Adrenal gland (tissue), 12 donors: ENCODE measurements around the gene D2HGDH. TPM values are rescaled to one million over a fixed set of nuclear protein-coding genes. Genes with fewer than 3 reads are reported as not detected.
"Not testable (repeated sequence)": the region's sequence is repeated elsewhere in the genome, so short reads cannot be mapped to it uniquely, and the experiment has no call there.

Source experiments
- DNase-seq, 7 donors: peaks; one replicate each; pipeline ENCODE4 v3.0.0-alpha.2; 2019 to 2020
- H3K27ac ChIP-seq, 5 donors: fragments of 200-600 bp; sonication (generic) in 4 of 5; 1 replicate in 3 of 5; 2 replicates in 2 of 5; pipeline versions ENCODE4 v1.5.1 to v1.8.0; 2016 to 2020; ENCODE audit warnings: mild to moderate bottlenecking in 1 of 5
- H3K27me3 ChIP-seq: fragments of 200-600 bp; 2 replicates; pipeline ENCODE4 v1.8.0; 2021
- H3K36me3 ChIP-seq, 2 donors: fragments of 200-600 bp; replicated peaks in 1 of 2; 1 replicate in 1 of 2; 2 replicates in 1 of 2; pipeline versions ENCODE4 v1.5.1 to v1.8.0; 2018 to 2022
- H3K4me1 ChIP-seq, 2 donors: fragments of 200-600 bp; replicated peaks in 1 of 2; 1 replicate in 1 of 2; 2 replicates in 1 of 2; pipeline versions ENCODE4 v1.5.1 to v1.8.0; 2018 to 2021
- H3K4me3 ChIP-seq, 4 donors: fragments of 200-600 bp; sonication (generic) in 3 of 4; one replicate each; pipeline ENCODE4 v1.5.1; 2016 to 2018
- H3K9me3 ChIP-seq, 3 donors: fragments of 200-600 bp; sonication (generic) in 1 of 3; replicated peaks in 1 of 3; 1 replicate in 2 of 3; 2 replicates in 1 of 3; pipeline versions ENCODE4 v1.5.1 to v1.8.0; 2016 to 2021
- POLR2A ChIP-seq, 2 donors: fragments of 450-650 bp; IDR thresholded peaks; one replicate each; pipeline ENCODE4 v1.6.1; 2017; ENCODE audit warnings: antibody characterized with exemption in 2 of 2, mild to moderate bottlenecking in 2 of 2, moderate library complexity in 1 of 2
- WGBS, 4 donors: extraction: QIAGEN DNeasy Blood & Tissue Kit in 2 of 4; methylation state at CpG; one replicate each; pipeline versions ENCODE4 v1.1.5 to v1.1.7; 2013 to 2017; 5-methylcytosine and 5-hydroxymethylcytosine counted together
- intact Hi-C, 2 donors: fragments of 100-400 bp; cut with DNase I; formaldehyde crosslinking; loops; one replicate each; pipeline versions ENCODE4 v1.14.1 to v1.15.0; 2022 to 2023
- polyA plus RNA-seq, 3 donors: library from polyadenylated mRNA; stranded (reverse); fragments of 200-250 nt in 2 of 3; fragments of 350-450 nt in 1 of 3; fragmentation: Illumina TruSeq in 1 of 3; extraction: RNeasy Lipid Tissue Mini Kit (QIAGEN cat#74804) in 1 of 3; gene quantifications; one replicate each; pipeline ENCODE4 v1.2.3, GENCODE V29; 2013 to 2014
- total RNA-seq, 9 donors: library from RNA; depleted of rRNA in 4 of 9; stranded (reverse); fragments of >200 nt in 4 of 9; fragments of 120-200 nt in 1 of 9; fragmentation: NEBNext Ultra II Directional in 1 of 9; extraction: Animal tissue kit (Norgen Biotek cat#: 25700) in 1 of 9; gene quantifications; one replicate each; pipeline versions ENCODE4 v1.1.0 to v1.2.4, GENCODE V29; 2013 to 2023
- TF ChIP-seq, protein P1 (sequence below), 6 experiments: fragments of 450-650 bp in 4 of 6; fragments of 200-600 bp in 2 of 6; sonication (generic) in 1 of 6; IDR thresholded peaks; 1 replicate in 5 of 6; 2 replicates in 1 of 6; pipeline versions ENCODE4 v1.5.1 to v1.8.0; 2016 to 2021; ENCODE audit warnings: antibody characterized with exemption in 6 of 6, mild to moderate bottlenecking in 2 of 6, moderate library complexity in 1 of 6
- donor health status: healthy with polysubstance abuse.
- donor health status: Bipolar disorder and iron deficiency.
- donor health status: DM: yes; HTN: yes; CAD: no.
- donor health status: DM: no; HTN: no; CAD: no.
- donor health status: DM: no; HTN: no; CAD: no.
- donor health status: DM: yes; HTN: yes; CAD: no.

Gene D2HGDH
- total and polyA plus RNA-seq, 12 donors: 4.3 to 131 (median 38.1) TPM

DNA sequence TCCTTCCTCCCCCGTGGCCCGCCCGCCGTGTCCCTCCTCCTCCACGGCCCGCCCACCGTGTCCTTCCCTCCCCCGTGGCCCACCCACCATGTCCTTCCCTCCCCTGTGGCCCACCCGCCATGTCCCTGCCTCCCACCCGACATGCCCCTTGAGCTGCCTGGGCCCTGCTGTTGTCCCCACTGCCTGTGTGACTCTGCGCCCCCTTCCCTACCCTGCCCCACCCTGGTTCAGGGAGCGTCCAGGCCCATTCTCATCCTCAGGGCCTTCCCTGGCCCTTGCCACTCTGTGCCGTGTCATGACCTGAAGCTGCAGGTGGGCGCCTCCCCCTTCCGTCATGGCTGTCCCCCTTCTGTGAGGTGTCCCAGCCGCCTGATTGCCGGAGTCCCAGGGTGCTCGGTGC lies 20.7 kb downstream of the D2HGDH start:
- no peaks in the 10 kb centered on the region for H3K27me3 ChIP-seq
- H3K4me3 ChIP-seq: no peak overlapping the region
- no peak for TF ChIP-seq POLR2A (IDR thresholded peaks at IDR 0.05)
- TF ChIP-seq, protein P1, sequence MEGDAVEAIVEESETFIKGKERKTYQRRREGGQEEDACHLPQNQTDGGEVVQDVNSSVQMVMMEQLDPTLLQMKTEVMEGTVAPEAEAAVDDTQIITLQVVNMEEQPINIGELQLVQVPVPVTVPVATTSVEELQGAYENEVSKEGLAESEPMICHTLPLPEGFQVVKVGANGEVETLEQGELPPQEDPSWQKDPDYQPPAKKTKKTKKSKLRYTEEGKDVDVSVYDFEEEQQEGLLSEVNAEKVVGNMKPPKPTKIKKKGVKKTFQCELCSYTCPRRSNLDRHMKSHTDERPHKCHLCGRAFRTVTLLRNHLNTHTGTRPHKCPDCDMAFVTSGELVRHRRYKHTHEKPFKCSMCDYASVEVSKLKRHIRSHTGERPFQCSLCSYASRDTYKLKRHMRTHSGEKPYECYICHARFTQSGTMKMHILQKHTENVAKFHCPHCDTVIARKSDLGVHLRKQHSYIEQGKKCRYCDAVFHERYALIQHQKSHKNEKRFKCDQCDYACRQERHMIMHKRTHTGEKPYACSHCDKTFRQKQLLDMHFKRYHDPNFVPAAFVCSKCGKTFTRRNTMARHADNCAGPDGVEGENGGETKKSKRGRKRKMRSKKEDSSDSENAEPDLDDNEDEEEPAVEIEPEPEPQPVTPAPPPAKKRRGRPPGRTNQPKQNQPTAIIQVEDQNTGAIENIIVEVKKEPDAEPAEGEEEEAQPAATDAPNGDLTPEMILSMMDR (IDR thresholded peaks at IDR 0.05): no peak
- 88 to 96% (median 92%) methylated on average over 9 to 17 of the region's 18 CpGs for WGBS, 4 donors
- intact Hi-C loops: no loop called here
- H3K36me3 ChIP-seq: peaks cover 0 to 24% of the 10 kb centered on the region in 2 donors
- H3K9me3 ChIP-seq: no peaks in the 10 kb centered on the region
- DNase-seq: no peak
- H3K27ac ChIP-seq: no peak overlapping the region
- no peaks in the 10 kb centered on the region for H3K4me1 ChIP-seq

DNA sequence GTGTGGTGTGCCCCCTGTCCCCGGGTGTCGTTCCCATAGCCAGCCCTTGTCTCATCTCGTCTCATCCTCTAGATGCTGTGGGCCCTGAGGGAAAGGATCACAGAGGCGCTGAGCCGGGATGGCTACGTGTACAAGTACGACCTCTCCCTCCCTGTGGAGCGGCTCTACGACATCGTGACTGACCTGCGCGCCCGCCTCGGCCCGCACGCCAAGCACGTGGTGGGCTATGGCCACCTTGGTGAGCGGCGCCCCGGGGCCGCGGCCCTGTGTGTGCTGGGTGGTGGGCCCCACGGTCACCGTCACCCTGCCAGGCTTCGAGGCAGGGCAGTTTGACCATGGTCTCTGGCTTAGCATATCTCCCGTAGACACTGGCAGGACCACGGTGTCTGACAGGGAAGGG lies 21.3 kb downstream of the D2HGDH start:
- TF ChIP-seq POLR2A (IDR thresholded peaks at IDR 0.05): no peak
- TF ChIP-seq, protein P1 (IDR thresholded peaks at IDR 0.05): no peak
- DNase-seq: no peak
- Histone ChIP-seq H3K9me3 (no peaks in the 10 kb centered on the region), H3K4me3 (no peak overlapping the region), H3K36me3 (peaks cover 0 to 23% of the 10 kb centered on the region in 2 donors), H3K4me1 (no peaks in the 10 kb centered on the region), H3K27me3 (no peaks in the 10 kb centered on the region), H3K27ac (no peak overlapping the region)
- WGBS, 4 donors: 94 to 96% (median 96%) methylated on average over 2 to 27 of the region's 27 CpGs
- intact Hi-C loops: no loop called here

DNA sequence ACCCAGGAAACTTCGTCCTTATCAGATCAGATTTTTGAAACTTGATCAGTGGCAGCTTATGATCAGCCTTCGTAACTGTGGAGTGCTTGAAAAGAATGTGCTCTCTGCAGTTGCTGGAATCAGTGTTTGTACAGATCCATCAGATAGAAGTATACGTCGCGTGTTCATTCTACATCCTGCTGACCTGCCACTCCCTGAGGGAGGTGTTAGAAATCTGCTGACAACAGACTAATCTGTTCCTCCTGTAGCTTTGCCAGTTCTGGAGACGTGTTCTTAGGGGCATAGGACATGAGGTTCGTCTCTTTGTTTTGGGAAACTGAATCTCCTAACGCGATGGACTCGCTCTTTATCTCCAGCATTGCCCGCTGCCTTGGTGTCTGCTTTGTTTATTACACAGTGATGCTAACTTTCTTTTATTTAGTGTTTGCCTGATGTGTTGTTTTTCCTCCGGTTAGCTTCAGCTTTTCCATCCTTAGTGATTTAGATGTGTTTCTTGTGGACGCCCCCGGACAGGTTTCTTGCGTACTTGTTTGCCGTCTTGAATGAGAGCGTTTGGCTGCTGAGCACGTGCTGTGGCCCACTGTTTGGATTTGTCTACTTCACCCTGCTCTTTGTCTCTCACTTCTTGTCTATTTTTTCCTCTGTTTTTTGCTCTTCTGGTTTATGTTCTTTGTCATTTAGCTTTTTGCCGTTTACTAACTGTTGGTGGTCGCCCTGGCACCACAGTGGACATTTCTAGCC lies 24.8 kb downstream of the D2HGDH start:
- Histone ChIP-seq H3K36me3 (peaks cover 0 to 16% of the 10 kb centered on the region in 2 donors), H3K27ac (peak overlapping the region in 1 of 5 donors; percentile 49), H3K27me3 (no peaks in the 10 kb centered on the region), H3K4me3 (no peak overlapping the region), H3K9me3 (no peaks in the 10 kb centered on the region), H3K4me1 (no peaks in the 10 kb centered on the region)
- 82 to 88% (median 84%) methylated on average over 20 of the region's 20 CpGs for WGBS, 4 donors
- intact Hi-C loops: no loop called here
- TF ChIP-seq, protein P1 (IDR thresholded peaks at IDR 0.05): no peak
- no peak for TF ChIP-seq POLR2A (IDR thresholded peaks at IDR 0.05)
- DNase-seq: no peak

DNA sequence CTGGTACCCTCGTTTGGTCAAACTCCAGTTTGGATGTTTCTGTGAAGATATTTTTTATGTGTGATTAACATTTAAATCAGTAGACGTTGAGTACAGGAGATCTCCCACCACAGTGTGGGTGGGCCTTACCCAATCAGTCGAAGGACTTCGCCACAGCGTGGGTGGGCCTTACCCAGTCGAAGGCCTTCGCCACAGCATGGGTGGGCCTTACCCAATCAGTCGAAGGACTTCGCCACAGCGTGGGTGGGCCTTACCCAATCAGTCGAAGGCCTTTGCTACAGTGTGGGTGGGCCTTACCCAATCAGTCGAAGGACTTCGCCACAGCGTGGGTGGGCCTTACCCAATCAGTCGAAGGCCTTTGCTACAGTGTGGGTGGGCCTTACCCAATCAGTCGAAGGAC lies 25.5 kb downstream of the D2HGDH start:
- H3K4me1 ChIP-seq, H3K4me3 ChIP-seq, intact Hi-C loops, H3K27me3 ChIP-seq, H3K9me3 ChIP-seq: not testable (repeated sequence)
- peak in 1 of 7 donors; percentile 6 for DNase-seq
- 91 to 97% (median 93%) methylated on average over 2 to 10 of the region's 16 CpGs for WGBS, 4 donors
- H3K27ac ChIP-seq: peak overlapping the region in 1 of 5 donors; percentile 49
- H3K36me3 ChIP-seq: peaks cover 0 to 16% of the 10 kb centered on the region in 2 donors

DNA sequence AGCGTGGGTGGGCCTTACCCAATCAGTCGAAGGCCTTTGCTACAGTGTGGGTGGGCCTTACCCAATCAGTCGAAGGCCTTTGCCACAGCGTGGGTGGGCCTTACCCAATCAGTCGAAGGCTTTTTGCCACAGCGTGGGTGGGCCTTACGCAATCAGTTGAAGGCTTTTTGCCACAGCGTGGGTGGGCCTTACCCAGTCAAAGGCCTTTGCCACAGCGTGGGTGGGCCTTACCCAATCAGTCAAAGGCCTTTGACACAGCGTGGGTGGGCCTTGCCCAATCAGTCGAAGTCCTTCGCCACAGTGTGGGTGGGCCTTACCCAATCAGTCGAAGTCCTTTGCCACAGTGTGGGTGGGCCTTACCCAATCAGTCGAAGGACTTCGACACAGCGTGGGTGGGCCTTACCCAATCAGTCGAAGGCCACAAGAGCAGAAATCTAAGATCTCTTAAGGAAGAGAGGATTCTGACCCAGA lies 25.9 kb downstream of the D2HGDH start:
- Histone ChIP-seq H3K4me3 (no peak overlapping the region), H3K9me3 (no peaks in the 10 kb centered on the region), H3K36me3 (peaks cover 0 to 15% of the 10 kb centered on the region in 2 donors), H3K4me1 (no peaks in the 10 kb centered on the region), H3K27me3 (no peaks in the 10 kb centered on the region), H3K27ac (no peak overlapping the region)
- WGBS, 4 donors: 92 to 98% (median 94%) methylated on average over 7 to 17 of the region's 17 CpGs
- peak in 1 of 7 donors; percentile 14 for DNase-seq
- intact Hi-C loops: no loop called here
- no peak for TF ChIP-seq POLR2A (IDR thresholded peaks at IDR 0.05)
- TF ChIP-seq, protein P1 (IDR thresholded peaks at IDR 0.05): no peak
